PFSK-1 (cell line): Measurements from ENCODE around the gene DTD1.

Source experiments
- POLR2AphosphoS5 ChIP-seq: IDR thresholded peaks from 2 replicates; pipeline ENCODE4 v1.6.1; 2012; ENCODE audit warnings: low read depth, mild to moderate bottlenecking, control low read depth, low read length, moderate library complexity
- REST ChIP-seq, 2 experiments: IDR thresholded peaks; 2 replicates each; pipeline versions ENCODE4 v1.6.1 to v1.8.0; 2011 to 2012; ENCODE audit warnings: low read depth in 2 of 2, low read length in 2 of 2, control low read depth in 1 of 2, inconsistent platforms in 1 of 2, mild to moderate bottlenecking in 1 of 2, moderate library complexity in 1 of 2; ENCODE audit not compliant: insufficient read depth in 1 of 2

DNA sequence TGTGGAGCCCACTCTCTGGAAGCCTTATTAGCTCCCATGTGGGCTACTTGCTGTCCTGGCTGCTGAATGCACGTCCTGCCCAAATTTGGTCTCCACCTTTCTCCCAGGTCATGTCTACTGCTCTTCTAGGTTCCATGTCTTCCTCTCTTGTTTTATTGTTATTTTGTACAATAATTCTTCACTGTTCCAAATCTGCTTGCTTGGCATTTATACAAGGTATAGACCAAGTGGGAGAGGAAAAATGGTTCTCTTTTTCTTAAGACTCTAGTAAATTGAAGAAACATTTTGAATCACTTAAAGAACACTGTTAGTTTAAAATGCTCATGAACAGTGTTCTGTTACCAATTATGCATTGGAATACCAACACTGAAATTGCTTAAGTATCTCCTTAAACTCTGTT lies 144.1 kb downstream of the DTD1 start:
- TF ChIP-seq REST (IDR thresholded peaks at IDR 0.05; ENCODE audit: insufficient read depth in 1 of 2, low read depth in 2 of 2, low read length in 2 of 2) (no peak), POLR2AphosphoS5 (no peak)
